Frontal cortex (tissue), 4 donors: ENCODE results near the gene PSMB10. TPM values are rescaled to one million over a fixed set of nuclear protein-coding genes. Genes with fewer than 3 reads are reported as not detected.
"Not testable (repeated sequence)": the region's sequence is repeated elsewhere in the genome, so short reads cannot be mapped to it uniquely, and the experiment has no call there.

ENCODE experiments used
- DNase-seq, 2 donors: peaks; one replicate each; pipeline ENCODE4 v3.0.0; 2012; ENCODE audit warnings: low spot score in 2 of 2
- FAIRE-seq: peaks from 2 replicates; lab custom pipeline; 2012; peaks lifted over from hg19 to GRCh38; lab: Jason Lieb, UNC
- total RNA-seq: library from RNA; depleted of rRNA; stranded (reverse); fragments of >200 nt; gene quantifications from one replicate; pipeline ENCODE4 v1.2.3, GENCODE V29; 2014
- donor health status: control.
- donor health status: control.
- donor health status: control.

Gene PSMB10
- total RNA-seq, result 13.0 TPM

DNA sequence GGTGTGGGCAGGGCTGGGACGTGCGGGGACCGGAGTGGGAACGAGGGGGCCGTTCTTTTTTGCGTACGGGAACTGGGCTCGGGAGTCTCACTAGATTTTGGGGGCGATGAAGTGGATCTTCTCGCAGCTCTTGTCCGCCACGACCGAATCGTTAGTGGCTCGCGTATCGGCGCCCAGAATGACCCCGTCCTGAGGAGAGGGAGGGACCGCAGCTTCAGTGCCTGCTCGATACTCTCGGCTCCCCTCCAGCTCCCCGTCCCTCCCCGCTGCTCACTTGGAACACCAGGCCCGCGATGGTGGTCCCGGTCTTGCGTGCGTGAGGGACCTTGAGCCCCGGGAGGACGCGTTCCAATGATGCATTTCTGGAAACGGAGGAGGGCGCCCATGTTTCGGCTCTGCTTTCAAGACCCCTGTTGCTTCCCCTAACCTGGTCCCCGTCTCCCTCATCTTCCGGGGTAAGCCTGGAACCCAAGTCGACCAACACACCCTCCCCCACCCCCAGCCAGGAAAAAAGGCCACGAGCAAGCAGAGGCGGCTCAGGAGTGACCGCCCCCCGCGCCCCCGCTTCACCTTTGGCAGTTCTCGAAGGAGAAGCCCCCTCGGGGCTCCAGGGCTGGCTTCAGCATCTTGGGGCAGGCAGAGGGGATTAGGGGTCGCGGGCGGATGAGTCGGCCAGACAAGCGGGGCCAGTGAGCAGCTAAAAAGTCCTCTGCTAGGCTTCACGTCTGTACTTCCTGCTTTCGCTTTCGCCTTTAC, at the start of gene PSMB10:
TSS of gene PSMB10 (minus strand) at position 727 of the 756 bp plus-strand sequence. CDS start at position 626, 101 bp downstream.
- no peak for FAIRE-seq
- DNase-seq, result peak in 1 of 2 donors; percentile 65

DNA sequence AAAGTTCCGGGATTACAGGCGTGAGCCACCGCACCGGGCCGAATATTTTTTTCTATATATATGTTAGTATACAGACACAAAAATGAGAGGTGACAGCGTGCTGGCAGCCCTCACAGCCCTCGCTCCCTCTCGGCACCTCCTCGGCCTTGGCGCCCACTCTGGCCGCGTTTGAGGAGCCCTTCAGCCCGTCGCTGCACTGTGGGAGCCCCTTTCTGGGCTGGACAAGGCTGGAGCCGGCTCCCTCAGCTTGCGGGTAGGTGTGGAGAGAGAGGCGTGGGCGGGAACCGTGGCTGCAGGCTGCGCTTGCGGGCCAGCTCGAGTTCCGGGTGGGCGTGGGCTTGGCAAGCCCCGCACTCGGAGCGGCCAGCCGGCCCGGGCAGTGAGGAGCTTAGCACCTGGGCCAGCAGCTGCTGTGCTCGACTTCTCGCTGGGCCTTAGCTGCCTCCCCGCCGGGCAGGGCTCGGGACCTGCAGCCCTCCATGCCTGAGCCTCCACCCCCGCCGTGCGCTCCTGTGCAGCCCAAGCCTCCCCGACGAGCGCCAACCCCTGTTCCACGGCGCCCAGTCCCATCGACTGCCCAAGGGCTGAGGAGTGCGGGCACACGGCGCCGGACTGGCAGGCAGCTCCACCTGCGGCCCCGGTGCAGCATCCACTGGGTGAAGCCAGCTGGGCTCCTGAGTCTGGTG, 45.5 kb upstream of the PSMB10 start:
- no peak for DNase-seq
- no peak for FAIRE-seq

DNA sequence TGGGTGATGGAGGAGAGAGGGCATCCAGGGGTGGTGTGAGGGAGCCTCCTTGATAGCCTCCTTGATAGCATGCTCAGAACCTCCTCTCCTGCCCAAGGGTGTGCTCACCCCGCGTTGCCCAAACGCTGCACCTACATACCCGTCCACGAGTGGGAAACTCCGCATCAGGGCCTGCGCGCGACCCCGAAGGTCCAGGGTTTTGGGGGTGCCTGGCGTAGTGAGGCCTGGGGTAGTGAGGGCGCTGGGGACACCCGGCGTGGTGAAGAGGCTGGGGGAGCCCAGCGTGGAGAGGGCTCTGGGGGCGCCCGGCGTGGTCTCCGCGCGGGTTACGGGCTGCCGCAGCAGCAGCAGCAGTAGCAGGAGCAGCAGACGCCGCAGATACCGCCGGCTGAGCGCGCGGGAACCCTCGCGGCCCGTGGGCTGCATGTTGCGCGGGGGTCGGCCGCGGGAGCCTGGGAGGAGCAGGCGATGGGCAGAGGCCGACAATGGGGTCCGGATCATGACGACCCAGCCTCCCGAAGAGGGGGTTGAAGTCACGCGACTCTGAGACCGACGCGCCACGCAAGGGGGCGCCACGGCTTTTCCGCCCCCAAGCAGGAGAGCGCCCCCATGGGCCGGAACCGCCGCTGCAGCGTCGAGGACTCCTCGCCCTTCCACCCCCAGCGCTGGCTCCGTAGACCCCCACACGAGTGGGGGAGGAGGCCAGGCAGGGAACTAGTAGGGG, 43.5 kb upstream of the PSMB10 start, which contains the start of gene DPEP3:
TSS of gene DPEP3 (minus strand) at position 545 of the 724 bp plus-strand sequence. CDS start at position 426, 119 bp downstream.
- DNase-seq (no peak), FAIRE-seq (no peak)

DNA sequence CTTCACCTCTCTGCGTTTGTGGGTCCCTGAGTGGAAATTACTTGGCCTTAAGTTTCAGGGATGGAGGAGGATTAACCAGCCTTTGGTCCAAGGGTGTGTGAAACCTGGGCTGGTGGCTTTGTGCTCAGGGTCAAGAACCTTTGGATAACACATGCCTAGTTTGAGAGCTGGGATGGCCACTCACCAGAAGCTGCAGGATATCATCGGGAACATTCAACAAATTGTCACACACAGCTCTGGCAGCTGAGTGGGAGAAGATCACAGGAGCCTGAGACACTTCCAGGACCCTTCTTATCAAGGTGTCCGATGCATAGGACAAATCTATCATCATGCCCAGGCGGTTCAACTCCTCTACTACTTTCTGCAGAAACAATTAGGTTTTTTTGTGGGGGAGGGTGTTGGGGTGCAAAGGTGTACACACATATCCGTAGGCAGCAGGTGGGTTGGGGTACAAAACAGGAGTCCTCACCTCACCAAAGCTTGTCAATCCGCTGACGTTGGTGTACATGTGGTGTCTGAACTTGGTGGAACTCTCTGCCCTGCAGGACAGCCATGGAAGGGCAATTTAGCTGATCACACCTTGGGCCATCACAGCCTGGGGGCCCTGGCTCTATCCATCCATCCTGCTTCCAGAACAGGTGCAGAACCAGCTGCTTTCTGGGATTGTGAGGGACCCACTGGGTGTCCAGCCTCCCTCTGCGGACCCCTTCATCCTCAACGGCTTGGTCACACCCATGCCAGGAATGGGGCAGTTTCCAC, 41.0 kb upstream of the PSMB10 start:
- FAIRE-seq (no peak), DNase-seq (no peak)

DNA sequence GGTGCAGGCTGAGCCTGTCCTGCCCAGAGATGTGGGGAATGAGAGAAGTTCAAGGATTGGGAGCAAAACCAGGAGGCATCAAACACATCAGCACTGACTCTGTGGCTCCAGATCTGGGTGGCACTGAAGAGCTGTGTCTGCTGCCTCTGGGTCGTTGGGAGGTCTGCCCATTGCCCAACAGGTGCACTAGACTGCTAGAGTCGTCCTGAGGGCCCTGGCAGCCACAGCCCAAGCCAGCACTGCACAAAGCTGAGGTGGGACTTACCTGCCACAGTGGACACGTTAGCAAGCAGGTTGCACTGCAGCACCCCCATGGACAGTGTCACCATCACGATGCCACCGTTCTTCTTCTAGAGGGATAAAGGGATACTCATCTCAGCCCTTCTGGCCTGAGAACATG, 40.4 kb upstream of the PSMB10 start:
- FAIRE-seq, result no peak
- no peak for DNase-seq

DNA sequence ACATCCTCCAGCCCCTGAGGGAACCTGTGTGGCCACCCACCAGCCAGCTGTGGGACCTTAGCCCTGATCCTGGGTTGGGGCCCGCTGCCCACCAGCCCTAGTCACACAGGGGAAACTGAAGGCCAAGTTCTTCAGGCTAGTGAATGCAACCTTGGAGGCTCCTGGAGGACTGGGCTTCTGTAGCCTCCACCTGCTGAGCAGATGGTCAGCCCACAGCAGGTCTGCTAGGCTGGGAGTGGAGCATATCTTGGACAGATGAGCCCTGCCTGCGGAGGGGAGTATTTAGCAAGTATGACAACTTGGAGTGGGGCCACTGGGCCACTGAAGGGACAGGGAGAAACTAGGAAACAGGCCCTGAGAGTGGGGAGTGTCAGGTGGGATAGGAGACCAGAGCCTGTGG, 39.6 kb upstream of the PSMB10 start:
- FAIRE-seq, result no peak
- no peak for DNase-seq

DNA sequence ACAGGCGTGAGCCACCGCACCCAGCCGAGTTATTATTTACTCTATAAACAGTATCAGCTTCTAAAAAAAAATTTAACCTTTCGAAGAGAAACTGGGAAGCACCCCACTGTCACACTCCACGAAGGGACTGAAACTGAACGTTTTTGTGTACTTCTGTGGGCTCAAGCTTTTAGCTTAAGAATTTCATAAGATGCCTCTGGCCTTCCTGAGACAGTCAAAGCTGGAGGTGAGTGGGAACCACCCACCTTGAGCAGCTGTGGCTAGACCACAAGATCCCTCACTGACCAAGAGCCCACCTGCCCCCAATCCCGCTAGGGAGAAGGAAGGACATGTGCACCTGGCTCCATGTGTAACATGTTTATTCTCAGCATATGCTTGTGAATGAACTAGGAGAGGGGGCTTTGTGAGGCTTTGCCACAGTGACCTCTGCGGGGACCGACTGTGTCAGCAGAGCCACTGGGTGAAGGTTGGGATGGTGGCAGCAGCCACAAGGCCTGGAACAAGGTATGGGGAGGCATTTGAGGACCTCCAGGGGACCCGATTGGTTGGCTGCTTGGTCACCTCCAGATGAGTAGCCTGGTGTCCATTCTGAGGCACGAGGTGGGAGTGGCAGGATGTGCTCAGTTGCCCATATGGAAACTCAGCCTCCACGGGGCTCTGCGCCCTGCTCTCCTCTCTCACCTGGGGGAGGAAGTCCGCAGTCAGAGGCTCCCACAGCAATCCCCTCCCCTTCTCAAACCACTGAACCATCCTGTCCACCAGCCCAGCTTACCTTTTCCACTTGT, 38.9 kb upstream of the PSMB10 start:
- DNase-seq (no peak), FAIRE-seq (no peak)

DNA sequence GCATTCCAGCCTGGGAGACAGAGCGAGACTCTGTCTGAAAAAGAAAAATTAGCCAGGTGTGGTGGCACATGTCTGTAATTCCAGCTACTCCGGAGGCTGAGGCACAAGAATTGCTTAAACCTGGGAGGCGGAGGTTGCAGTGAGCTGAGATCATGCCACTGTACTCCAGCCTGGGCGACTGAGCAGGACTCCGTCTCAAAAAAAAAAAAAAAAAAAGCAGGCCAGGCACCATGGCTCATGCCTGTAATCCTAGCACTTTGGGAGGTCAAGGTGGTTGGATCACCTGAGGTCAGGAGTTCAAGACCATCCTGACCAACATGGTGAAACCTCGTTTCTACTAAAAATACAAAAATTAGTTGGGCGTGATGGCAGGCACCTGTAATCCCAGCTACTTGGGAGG, 35.6 kb upstream of the PSMB10 start:
- not testable (repeated sequence) for FAIRE-seq, DNase-seq

DNA sequence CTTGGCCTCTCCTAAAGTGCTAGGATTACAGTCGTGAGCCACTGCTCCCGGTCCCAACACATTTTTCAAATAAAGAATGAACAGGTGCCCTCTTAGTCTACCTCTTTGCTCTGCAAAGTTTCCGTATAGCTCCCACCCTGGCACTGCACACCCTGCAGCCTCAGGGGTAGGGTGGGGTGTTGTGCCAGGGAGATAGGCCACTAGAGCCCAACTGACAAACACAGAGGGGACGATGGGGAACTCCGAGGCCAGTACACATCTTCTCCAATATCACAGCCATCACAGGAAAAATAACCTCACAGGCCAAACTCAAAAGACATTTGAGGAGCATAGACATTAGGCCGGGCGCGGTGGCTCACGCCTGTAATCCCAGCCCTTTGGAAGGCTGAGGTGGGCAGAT, 34.5 kb upstream of the PSMB10 start:
- FAIRE-seq (no peak), DNase-seq (no peak)

DNA sequence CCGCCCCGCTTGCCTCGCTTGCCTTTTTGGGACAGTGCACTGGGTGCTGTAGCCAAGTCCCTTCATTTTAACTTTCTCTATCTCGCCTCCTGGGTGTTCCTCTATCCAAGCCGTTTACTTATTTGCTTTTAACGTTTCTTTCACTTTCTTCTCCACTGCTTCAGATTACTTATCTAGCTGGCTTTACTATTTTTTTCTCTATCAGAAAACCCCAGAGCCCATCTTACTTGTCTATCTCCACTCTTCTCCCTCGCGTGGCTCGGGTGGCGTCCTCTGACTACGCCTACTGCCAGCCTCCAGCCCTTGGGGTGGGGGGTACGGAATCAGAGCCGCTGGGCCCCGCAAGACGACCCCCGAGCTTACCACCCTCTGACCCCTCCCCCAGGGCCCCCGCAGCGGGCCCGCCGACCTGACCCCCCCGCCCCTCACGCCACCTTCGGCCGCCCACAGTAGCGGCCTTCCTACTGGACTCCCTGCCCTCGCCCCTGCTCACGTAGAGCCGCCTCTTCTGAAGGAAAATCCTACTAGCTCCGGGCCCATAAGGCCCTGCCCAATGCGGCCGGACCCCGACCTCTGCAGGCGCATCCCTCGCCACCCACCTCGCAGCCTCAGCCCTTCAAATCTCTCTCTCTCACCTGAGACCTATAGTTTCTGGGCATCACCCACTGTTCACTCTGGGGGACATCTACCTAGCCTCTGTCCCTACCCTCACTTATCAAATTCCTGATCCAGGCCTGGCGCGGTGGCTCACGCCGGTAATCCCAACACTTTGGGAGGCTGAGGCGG, 32.8 kb upstream of the PSMB10 start:
- DNase-seq (no peak), FAIRE-seq (no peak)

DNA sequence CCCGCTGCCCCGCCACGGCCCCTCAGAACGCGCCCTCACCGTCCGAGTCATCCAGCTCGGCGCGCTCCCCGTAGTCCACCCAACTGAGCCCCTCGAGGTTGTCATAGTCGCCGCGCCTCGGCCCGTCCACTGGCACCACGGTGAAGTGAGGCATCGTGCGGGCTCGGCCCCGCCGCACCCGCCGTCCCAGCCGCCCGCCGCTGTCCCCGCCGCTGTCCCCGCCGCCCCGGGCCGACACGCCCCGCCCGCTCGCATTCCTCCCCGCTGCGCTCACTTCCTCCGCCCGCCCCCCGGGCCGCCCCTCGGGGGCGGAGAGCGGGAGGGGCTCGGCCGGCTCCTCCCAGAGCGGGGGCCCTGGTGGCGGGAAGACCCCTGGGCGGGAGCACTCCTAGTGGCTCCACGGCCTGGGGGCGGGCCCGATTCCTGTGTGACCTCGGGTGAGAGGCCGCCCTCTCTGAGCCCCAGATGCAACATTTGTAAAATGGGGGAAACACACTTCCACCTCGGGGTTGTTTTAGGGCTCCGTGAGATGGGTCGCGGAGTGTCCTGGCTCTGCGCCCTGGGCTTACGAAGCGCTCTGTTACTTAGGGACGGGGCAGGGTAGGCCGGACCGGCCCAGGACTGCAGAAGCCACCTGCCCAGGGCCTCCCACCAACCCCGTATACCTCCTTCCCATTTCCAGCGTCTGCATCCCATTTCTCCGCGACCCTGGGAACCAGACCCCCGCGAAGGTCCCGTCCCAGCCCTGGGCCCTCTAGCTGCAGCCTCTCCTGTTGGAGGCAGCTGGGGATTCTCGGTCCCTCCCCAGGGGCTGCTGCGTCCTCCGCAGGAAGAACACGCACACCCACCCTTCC, 32.0 kb upstream of the PSMB10 start, which contains the start of gene SLC12A4:
TSS of gene SLC12A4 (minus strand) at position 238 of the 854 bp plus-strand sequence. CDS start at position 154, 84 bp downstream.
- FAIRE-seq (no peak), DNase-seq (peak; percentile 90 to 94)

DNA sequence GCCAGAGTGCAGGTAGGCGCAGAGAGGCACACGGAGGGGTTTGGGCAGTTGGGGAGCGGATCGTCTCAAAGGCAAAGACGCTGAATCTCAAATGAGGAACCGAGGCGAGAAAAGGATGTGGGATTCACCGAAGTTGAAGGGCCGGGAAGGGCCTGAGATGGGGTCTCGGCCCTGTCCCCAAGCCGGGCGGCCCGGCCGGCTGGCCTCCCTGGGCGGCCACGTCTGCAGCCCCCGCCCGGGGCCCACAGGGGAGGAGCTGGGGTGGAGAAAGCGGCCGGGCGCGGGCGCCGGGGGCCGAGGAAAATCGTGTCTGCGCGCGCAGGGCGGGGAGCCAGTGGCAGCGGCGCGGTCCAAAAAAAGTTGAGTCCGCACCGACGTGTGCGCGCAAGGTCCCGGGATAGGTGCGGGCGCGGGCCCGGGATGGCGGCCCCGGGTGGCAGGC, 31.3 kb upstream of the PSMB10 start:
- FAIRE-seq, result no peak

DNA sequence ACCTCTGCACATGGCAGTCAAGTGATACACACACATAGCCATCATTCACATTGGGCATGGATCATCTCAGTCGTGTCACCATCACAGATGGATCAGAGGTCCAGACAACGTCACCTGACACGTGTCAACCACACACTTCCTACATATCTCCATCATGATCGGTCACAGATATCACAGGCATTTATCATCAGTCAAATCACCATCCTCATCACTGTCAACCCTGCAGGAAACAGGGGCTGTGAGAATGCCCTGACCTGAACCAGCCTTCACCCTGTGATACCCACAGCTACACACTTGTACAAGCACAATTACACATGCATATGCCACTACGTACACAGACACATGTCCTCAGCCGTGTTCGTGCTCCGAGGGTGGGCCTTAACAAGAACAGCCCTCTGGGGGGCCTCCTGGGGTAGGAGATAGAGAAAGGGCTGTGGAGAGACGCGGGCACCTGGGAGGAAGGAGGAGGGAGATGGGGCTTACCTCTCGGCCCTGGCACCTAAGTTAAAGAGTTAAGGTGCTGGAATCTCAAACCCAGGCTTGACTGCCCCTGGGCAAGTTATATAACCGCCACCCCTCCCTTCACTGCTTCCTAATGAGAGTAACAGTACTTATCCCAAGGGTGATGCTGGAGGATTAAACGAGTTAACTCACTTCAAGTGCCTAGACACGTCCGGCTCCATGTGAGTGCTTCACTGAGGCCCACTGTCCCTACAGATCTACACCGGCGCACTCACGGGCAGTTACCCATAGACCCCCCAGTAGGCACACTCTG, 30.7 kb upstream of the PSMB10 start:
- FAIRE-seq, result no peak
- DNase-seq, result no peak

More for the DNA sequence above, 31.3 kb upstream of the PSMB10 start:
- DNase-seq, result peak in 1 of 2 donors; percentile 54

DNA sequence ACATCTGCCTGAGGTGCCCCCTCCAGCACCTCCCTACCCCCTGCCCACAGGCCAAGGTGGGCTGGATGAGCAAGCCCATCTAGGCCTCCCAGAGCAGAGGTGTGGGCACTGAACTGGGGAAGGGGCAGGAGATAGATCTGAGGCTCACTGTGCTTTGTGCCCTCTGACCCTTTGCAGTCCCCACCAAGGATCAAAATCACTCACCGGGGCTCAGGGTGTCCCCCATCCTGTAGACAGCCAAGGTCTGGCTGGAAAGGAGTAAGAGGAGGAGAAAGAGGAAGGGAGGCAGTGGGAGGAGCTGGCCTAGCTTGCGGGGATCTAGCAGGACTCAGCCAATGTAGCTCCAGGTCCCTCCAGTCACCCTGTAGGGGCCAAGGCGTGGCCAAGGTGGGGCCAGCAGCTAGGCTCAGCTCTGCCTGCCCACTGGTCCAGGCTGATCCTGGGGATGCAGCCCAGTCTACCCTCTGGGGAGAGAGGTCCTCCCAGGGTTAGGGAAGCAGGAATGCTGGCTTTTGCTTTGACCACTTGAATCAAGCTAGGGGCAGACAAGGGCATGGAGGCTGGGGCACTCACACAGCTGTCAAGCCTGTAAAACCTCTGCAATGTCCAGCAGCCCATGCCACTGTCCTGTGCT, 30.0 kb upstream of the PSMB10 start:
- DNase-seq, result no peak
- no peak for FAIRE-seq

DNA sequence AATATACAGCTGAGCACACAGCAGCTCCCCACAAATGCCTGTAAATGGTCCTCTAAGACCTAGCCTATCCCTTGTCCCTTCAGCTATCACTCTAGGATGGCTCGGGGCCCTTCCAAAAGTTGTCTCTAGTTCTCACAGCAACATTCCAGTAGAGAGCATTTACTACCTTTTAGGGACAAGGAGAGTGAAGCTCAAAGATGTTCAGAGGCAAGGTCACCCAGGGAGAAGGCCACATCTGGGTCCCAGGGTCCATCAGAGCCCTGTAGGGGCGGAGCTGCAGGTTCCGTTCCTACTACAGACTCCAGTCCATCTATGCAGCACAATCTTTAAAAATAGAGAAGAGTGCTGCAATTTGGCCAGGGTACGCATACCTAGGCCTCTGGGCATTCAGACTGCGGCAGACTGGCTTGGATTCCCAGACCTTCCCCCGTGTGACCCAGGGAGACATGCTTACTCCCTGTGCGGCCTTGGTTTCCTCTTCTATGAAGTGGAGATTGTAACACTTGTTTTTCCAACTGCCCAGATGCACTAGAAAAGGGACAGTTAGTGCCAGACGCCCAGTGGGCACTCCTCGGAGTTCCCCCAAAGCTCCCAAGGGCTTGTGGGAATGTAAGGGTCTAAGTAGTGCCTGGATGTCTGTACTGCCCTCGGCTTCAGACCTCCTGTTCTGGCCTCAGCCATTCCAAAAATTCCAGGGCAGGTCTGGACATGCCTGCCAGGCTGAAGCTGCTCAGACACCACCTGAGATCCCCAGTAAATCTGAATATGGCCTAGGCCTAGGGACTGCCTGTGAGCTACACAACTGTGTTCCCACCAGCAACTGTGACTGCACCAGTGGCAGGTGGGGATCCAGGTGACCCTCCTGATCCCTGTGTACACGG, 29.3 kb upstream of the PSMB10 start:
- DNase-seq (no peak), FAIRE-seq (no peak)
